NCI-H1694 treated with DMSO at 0.1 percent for 48 hours (cell line): ENCODE measurements around the gene CENPH.
"Not testable (repeated sequence)": the region's sequence is repeated elsewhere in the genome, so short reads cannot be mapped to it uniquely, and the experiment has no call there.

Source experiments
- DNase-seq: peaks from one replicate; lab custom pipeline; 2025; lab: John Stamatoyannopoulos, UW

Gene CENPH

GRCh38 chr5:69209602-69210001 lies 20.2 kb downstream of the CENPH start:
- DNase-seq = no peak

- no peak for DNase-seq
These were observed 21.8 kb downstream of the CENPH start for GRCh38 chr5:69211200-69211599.

GRCh38 chr5:69212022-69212421 lies 22.6 kb downstream of the CENPH start:
- DNase-seq = no peak

GRCh38 chr5:69213513-69214215 lies 24.3 kb downstream of the CENPH start:
- DNase-seq = no peak

GRCh38 chr5:69217151-69217511 lies 27.7 kb downstream of the CENPH start:
- DNase-seq = no peak

GRCh38 chr5:69217548-69218526 lies 28.5 kb downstream of the CENPH start:
- peak; percentile 83 for DNase-seq

- DNase-seq = no peak
These were observed 30.6 kb downstream of the CENPH start for GRCh38 chr5:69219939-69220338.

GRCh38 chr5:69220371-69220770 lies 31.0 kb downstream of the CENPH start:
- not testable (repeated sequence) for DNase-seq

GRCh38 chr5:69220833-69221232 lies 31.4 kb downstream of the CENPH start:
- DNase-seq = not testable (repeated sequence)

GRCh38 chr5:69224520-69224919 lies 35.1 kb downstream of the CENPH start:
- DNase-seq = no peak

GRCh38 chr5:69225860-69226259 lies 36.5 kb downstream of the CENPH start:
- DNase-seq = no peak

- DNase-seq = no peak
These were observed 40.8 kb downstream of the CENPH start for GRCh38 chr5:69230181-69230580.

GRCh38 chr5:69231281-69231680 lies 41.9 kb downstream of the CENPH start:
- DNase-seq = no peak

GRCh38 chr5:69231851-69232250 lies 42.5 kb downstream of the CENPH start:
- no peak for DNase-seq

- peak; percentile 76 for DNase-seq
These were observed 45.3 kb downstream of the CENPH start, which contains the start of gene CDK7 for GRCh38 chr5:69234457-69235268. Gene CDK7 (plus strand): TSS chr5:69234886. CDS start chr5:69234976, 90 bp downstream.

- DNase-seq = not testable (repeated sequence)
These were observed 47.4 kb downstream of the CENPH start for GRCh38 chr5:69236733-69237132.

GRCh38 chr5:69237877-69238276 lies 48.5 kb downstream of the CENPH start:
- no peak for DNase-seq

GRCh38 chr5:69238760-69239251 lies 49.4 kb downstream of the CENPH start:
- DNase-seq = no peak

GRCh38 chr5:69242215-69242927 lies 53.0 kb downstream of the CENPH start:
- DNase-seq = no peak

GRCh38 chr5:69245031-69245430 lies 55.6 kb downstream of the CENPH start:
- no peak for DNase-seq

GRCh38 chr5:69248019-69248418 lies 58.6 kb downstream of the CENPH start:
- DNase-seq = no peak
